Hematopoietic multipotent progenitor cell treated with erythropoietin and hydrocortisone succinate and interleukin-3 and kit ligand, for 17 days (in vitro differentiated cells): Measurements from ENCODE around the gene EDIL3.

Experiments
- DNase-seq: peaks from one replicate; pipeline ENCODE4 v3.0.0-alpha.2; 2015; ENCODE audit warnings: low spot score

The EDIL3 gene

GRCh38 chr5:84259283-84260045 lies 125.2 kb downstream of the EDIL3 start:
- DNase-seq, result no peak

DNA sequence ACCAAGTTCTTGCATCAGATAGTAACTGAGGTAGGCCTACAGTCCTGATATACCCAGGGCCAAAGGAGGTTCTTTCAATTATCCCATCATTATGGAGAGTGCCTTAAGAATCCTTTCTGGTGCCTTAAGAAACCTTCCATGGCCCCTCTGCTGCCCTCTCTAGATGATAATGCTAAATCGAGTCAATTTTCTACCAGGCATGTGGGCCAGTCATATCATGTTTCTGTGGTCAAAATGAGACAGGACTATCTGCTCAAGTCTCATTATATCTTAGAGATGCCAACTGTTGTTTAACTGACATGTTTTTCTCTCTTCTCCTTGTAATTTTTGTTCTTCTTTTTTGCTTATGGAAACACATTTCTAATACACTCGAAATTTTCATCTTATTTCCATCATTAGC lies 127.6 kb downstream of the EDIL3 start:
- no peak for DNase-seq

DNA sequence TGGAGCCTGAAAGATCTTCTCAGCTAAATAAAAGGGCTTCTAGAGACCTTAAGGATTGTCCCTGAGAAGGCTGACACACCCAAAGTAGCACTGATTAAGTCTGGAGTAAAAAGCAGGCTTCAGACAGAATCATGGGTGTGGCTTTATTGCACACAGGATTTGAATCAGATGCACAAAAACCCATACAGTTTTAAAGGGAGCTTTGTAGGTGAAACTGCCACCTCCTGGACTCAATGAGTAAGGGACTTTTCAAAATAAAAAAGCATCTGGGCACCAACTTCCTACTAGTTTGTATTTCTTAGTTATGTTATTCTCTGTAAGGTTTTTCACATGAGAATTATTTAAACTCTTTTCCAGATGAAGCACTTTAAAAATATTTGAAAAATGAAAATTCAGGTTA lies 129.4 kb downstream of the EDIL3 start:
- DNase-seq, result no peak

- DNase-seq, result no peak
These were observed 130.7 kb downstream of the EDIL3 start for GRCh38 chr5:84253946-84254345.

GRCh38 chr5:84251503-84251902 lies 133.2 kb downstream of the EDIL3 start:
- no peak for DNase-seq

- no peak for DNase-seq
These were observed 134.6 kb downstream of the EDIL3 start for GRCh38 chr5:84249918-84250630.

GRCh38 chr5:84248013-84248412 lies 136.7 kb downstream of the EDIL3 start:
- DNase-seq, result no peak

- no peak for DNase-seq
These were observed 142.4 kb downstream of the EDIL3 start for GRCh38 chr5:84242286-84242685.

DNA sequence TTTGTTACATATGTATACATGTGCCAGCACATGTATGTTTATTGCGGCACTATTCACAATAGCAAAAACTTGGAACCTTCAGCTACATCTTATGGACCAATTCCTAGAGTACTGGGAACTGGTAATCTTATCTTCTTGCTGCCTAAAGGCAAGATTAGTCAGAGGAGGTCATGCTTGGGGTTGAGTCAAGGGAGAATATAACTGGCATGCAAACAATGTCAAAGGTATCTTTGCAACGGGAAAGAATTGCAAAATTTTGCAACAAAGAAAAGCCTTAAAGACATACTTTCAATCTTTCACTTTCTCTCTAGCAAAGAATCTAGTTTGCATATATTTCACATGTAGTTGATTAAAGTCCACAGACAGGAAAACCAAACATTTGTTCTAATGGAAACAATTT lies 145.2 kb downstream of the EDIL3 start:
- no peak for DNase-seq

DNA sequence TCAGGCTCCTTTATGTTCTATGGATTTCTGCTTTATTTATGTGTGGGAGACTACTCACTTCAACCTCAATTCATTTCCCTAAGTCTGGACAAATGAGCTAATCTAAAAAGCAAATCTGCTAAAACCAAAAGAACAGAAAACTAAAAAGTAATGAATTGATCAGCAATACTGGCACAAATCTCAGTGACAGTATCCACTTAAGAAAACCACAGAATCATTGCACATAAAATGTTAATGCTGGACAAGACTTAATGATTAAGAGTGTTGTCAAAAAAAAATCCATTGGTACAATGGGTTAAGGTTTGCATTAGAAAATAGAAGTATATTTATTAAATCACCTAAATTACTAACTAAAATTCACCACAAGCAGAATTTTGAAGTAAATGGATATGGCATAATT lies 147.6 kb downstream of the EDIL3 start:
- no peak for DNase-seq

- DNase-seq, result no peak
These were observed 153.2 kb downstream of the EDIL3 start for GRCh38 chr5:84231433-84231832.

GRCh38 chr5:84229045-84229444 lies 155.6 kb downstream of the EDIL3 start:
- DNase-seq, result no peak

GRCh38 chr5:84228266-84228665 lies 156.4 kb downstream of the EDIL3 start:
- DNase-seq, result no peak

- no peak for DNase-seq
These were observed 157.4 kb downstream of the EDIL3 start for GRCh38 chr5:84227236-84227635.

GRCh38 chr5:84218546-84218945 lies 166.1 kb downstream of the EDIL3 start:
- DNase-seq, result no peak

DNA sequence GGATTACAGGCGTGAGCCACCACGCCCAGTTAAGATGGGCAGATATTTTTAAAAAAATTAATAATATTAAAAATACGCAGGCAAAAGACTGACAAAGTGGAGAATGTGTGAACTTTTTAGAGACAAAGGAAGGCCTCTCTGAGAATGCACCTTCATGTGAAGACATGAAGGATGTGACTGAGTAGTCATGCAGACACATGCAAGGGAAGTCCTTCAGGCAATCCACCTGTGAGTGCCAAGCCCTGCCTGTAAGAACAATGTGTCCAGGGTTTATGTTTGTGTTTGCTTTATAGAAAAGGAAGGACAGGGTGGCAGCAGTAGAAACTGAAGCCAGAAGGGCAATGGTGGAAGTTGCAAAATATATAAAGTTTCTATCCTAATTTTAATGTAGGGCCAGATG lies 169.2 kb downstream of the EDIL3 start:
- no peak for DNase-seq

GRCh38 chr5:84213861-84214260 lies 170.8 kb downstream of the EDIL3 start:
- DNase-seq, result no peak

DNA sequence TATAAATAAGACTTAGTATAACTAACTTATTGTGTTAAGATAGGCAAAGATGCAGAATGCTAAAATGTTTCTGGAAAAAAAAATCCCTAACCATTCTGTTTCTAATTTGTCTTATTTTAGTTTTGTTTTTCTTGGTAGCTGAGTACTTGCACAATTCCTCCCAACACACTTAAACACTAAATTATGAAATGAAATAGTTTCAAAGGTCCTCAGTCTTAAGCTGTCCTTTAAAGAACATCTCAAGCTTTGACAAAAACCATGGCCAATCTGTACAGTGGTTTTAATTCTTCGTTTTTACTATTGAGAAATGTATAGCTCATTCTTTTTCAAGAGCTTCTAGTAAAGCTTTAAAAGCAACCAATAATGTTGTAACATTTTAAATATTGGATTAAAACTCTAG lies 171.5 kb downstream of the EDIL3 start:
- DNase-seq, result no peak

GRCh38 chr5:84204772-84205171 lies 179.9 kb downstream of the EDIL3 start:
- DNase-seq, result no peak

- DNase-seq, result no peak
These were observed 182.5 kb downstream of the EDIL3 start for GRCh38 chr5:84202136-84202535.

DNA sequence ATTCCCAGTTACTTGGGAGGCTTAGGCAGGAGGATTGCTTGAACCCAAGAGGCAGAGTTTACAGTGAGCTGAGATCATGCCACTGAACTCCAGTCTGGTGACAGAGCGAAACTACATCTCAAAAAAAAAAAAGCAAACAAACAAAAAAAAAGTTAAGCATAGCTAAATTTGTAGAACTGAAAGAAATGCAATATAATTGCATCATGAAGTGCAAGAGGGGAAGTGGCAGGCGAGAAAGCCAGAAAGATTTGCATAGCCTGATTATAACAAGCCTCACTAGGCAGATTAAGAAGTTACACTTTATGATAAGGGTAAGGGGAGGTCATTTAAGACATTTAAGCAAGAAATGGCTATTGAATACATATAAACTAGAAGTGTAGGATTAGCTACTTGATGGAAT lies 187.1 kb downstream of the EDIL3 start:
- no peak for DNase-seq

DNA sequence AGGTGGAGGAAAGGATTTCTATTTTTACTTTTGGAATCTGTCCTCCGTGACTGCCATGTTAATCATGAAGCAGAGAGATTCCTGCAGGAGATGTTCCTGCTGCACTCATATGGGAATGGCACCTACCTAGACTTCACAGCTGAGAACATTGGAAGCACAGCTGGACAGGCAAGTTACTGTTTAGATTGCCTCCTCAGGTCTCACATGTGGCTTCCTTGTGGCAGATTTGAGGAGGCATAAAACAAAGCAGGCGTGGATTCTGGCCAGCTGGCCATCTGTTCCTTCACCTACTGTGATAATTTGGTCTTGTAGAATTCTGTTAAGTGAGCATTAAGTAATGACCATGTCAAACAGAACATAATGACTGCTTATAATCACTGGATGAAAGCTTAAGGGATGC lies 193.4 kb downstream of the EDIL3 start:
- DNase-seq, result no peak

- no peak for DNase-seq
These were observed 199.8 kb downstream of the EDIL3 start for GRCh38 chr5:84184857-84185256.

- DNase-seq, result no peak
These were observed 203.6 kb downstream of the EDIL3 start for GRCh38 chr5:84181093-84181492.
